Lung (tissue), 12 donors: ENCODE data around the gene IL34. TPM values are rescaled to one million over a fixed set of nuclear protein-coding genes. Genes with fewer than 3 reads are reported as not detected.

Experiments used
- ATAC-seq: fragments of 200-7000 bp; cut with Tn5 transposase; one replicate; pipeline ENCODE4 v1.9.1; 2020; ENCODE audit warnings: moderate number of reproducible peaks; ENCODE audit not compliant: insufficient read depth, low FRiP score
- DNase-seq, 3 donors: peaks; one replicate each; pipeline ENCODE4 v3.0.0-alpha.2; 2013 to 2017
- H3K27ac ChIP-seq, 2 donors: one replicate each; pipeline ENCODE4 v1.5.1; 2013; ENCODE audit warnings: mild to moderate bottlenecking in 2 of 2, moderate library complexity in 2 of 2, control low read depth in 1 of 2, inconsistent platforms in 1 of 2, low read depth in 1 of 2, low read length in 1 of 2
- H3K27me3 ChIP-seq, 3 donors: one replicate each; pipeline ENCODE4 v1.5.1; 2013; ENCODE audit warnings: low read length in 2 of 3; ENCODE audit not compliant: control insufficient read depth in 3 of 3, insufficient read depth in 3 of 3
- H3K36me3 ChIP-seq, 4 donors: one replicate each; pipeline ENCODE4 v1.5.1; 2013; ENCODE audit warnings: low read length in 4 of 4, mild to moderate bottlenecking in 1 of 4, moderate library complexity in 1 of 4; ENCODE audit not compliant: control insufficient read depth in 4 of 4, insufficient read depth in 4 of 4
- H3K4me1 ChIP-seq, 5 donors: one replicate each; pipeline ENCODE4 v1.5.1; 2013; ENCODE audit warnings: low read length in 5 of 5, mild to moderate bottlenecking in 2 of 5, moderate library complexity in 1 of 5; ENCODE audit not compliant: control insufficient read depth in 5 of 5, insufficient read depth in 5 of 5
- H3K4me3 ChIP-seq: one replicate; pipeline ENCODE4 v1.5.1; 2013; ENCODE audit warnings: mild to moderate bottlenecking, control low read depth, moderate library complexity
- H3K9ac ChIP-seq, 2 donors: one replicate each; pipeline ENCODE4 v1.5.1; 2013; ENCODE audit warnings: low read length in 2 of 2, control low read depth in 1 of 2; ENCODE audit not compliant: insufficient read depth in 1 of 2
- H3K9me3 ChIP-seq, 4 donors: one replicate each; pipeline ENCODE4 v1.5.1; 2013; ENCODE audit warnings: low read length in 3 of 4, mild to moderate bottlenecking in 1 of 4, moderate library complexity in 1 of 4; ENCODE audit not compliant: control insufficient read depth in 4 of 4, insufficient read depth in 3 of 4
- CTCF ChIP-seq: IDR thresholded peaks from 2 replicates; pipeline ENCODE4 v1.5.1; 2012; ENCODE audit warnings: mild to moderate bottlenecking; ENCODE audit errors: control extremely low read depth, extremely low read depth
- WGBS, 2 donors: extraction: QIAGEN DNeasy Blood & Tissue Kit; methylation state at CpG; one replicate each; pipeline ENCODE4 v1.1.7; 2013; 5-methylcytosine and 5-hydroxymethylcytosine counted together
- polyA plus RNA-seq, 2 donors: library from polyadenylated mRNA; stranded (reverse); fragments of 200-250 nt; gene quantifications; one replicate each; pipeline ENCODE4 v1.2.1, GENCODE V29; 2013
- total RNA-seq, 2 donors: library from RNA; depleted of rRNA in 1 of 2; stranded (reverse); fragments of >200 nt in 1 of 2; gene quantifications; one replicate each; pipeline ENCODE4 v1.2.1, GENCODE V29; 2014 to 2021
- donor health status: control.
- donor health status: control.
- donor health status: Bipolar disorder and iron deficiency.
- donor health status: healthy.
- donor health status: DM: yes; HTN: yes; CAD: no.

The IL34 gene
- total and polyA plus RNA-seq, 4 donors, result 1.5 to 13.0 (median 7.1) TPM

GRCh38 chr16:70656712-70657263 lies 10.4 kb downstream of the IL34 start:
- ATAC-seq (no peak), DNase-seq (no peak)
- Histone ChIP-seq H3K36me3 (peaks cover 0 to 2% (median 0%) of the 10 kb centered on the region in 4 donors), H3K27ac (no peak overlapping the region), H3K9ac (no peak overlapping the region), H3K4me1 (peaks cover 0 to 4% (median 0%) of the 10 kb centered on the region in 5 donors), H3K4me3 (no peak overlapping the region), H3K27me3 (no peaks in the 10 kb centered on the region), H3K9me3 (no peaks in the 10 kb centered on the region)
- TF ChIP-seq CTCF, result no peak
- WGBS, 2 donors, result 71 to 78% methylated on average over 22 of the region's 22 CpGs

DNA sequence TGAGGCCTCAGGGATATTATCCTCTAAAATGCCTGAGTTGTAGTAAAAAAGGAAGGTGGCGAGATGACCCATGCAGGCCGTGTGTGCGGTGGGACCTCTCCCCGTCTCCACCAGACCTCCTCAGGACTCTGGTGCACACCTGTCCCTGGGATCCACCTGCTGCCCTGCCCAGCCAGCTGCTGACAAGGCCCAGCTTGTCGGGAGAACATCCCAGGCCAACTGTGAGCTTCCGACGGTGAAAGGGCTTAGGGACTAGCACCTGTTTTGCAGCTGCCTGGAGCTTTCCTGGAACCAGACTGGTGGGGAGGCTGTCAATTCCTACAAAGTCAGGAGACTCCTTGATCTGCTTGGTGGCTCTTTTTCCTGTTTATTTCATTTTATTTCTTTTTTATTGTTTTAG lies 11.6 kb downstream of the IL34 start:
- no peak overlapping the region for H3K4me3 ChIP-seq
- WGBS, 2 donors, result 93 to 94% methylated on average over 7 of the region's 7 CpGs
- no peak overlapping the region for H3K9ac ChIP-seq
- ATAC-seq (no peak), DNase-seq (no peak)
- H3K4me1 ChIP-seq, result peaks cover 0 to 4% (median 0%) of the 10 kb centered on the region in 5 donors
- no peaks in the 10 kb centered on the region for H3K9me3 ChIP-seq
- H3K36me3 ChIP-seq, result peaks cover 0 to 7% (median 1%) of the 10 kb centered on the region in 4 donors
- no peak for TF ChIP-seq CTCF
- no peaks in the 10 kb centered on the region for H3K27me3 ChIP-seq
- no peak overlapping the region for H3K27ac ChIP-seq

- Histone ChIP-seq H3K36me3 (peaks cover 0 to 17% (median 8%) of the 10 kb centered on the region in 4 donors), H3K4me1 (peaks cover 0 to 2% (median 0%) of the 10 kb centered on the region in 5 donors), H3K9ac (no peak overlapping the region), H3K9me3 (no peaks in the 10 kb centered on the region), H3K27ac (no peak overlapping the region), H3K4me3 (no peak overlapping the region), H3K27me3 (no peaks in the 10 kb centered on the region)
- 88 to 92% methylated on average over 5 of the region's 5 CpGs for WGBS, 2 donors
- DNase-seq (no peak), ATAC-seq (no peak)
- no peak for TF ChIP-seq CTCF
Observed at GRCh38 chr16:70658921-70659320, 12.6 kb downstream of the IL34 start.

DNA sequence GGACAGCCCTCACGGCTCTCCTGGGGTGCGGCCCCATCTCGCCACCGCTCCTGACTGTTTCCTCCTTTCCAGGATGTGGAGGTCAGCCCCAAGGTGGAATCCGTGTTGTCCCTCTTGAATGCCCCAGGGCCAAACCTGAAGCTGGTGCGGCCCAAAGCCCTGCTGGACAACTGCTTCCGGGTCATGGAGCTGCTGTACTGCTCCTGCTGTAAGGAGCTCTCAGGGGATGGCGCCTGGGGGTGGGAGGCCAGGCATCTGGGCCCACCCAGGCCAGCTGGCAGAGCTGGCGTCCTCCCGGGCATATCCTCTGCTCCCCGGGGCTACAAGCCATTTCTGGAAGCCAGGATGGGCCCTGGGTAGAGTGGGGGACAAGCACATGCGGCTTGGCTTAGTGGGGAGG lies 13.2 kb downstream of the IL34 start:
- ATAC-seq, result no peak
- Histone ChIP-seq H3K9ac (no peak overlapping the region), H3K4me1 (no peaks in the 10 kb centered on the region), H3K27me3 (no peaks in the 10 kb centered on the region), H3K4me3 (no peak overlapping the region), H3K36me3 (peaks cover 0 to 23% (median 12%) of the 10 kb centered on the region in 4 donors), H3K9me3 (no peaks in the 10 kb centered on the region), H3K27ac (no peak overlapping the region)
- TF ChIP-seq CTCF, result no peak
- 85 to 89% methylated on average over 12 of the region's 12 CpGs for WGBS, 2 donors
- DNase-seq, result no peak
